NB4 (cell line): ENCODE measurements around the gene DCLK1.

ENCODE experiments used
- MYC ChIP-seq: IDR thresholded peaks from 2 replicates; pipeline ENCODE4 v1.6.1; 2011; ENCODE audit warnings: low read depth, low read length
- POLR2A ChIP-seq: IDR thresholded peaks from 2 replicates; pipeline ENCODE4 v1.6.1; 2011; ENCODE audit warnings: mild to moderate bottlenecking; ENCODE audit not compliant: insufficient read length; ENCODE audit errors: extremely low read depth
- TF ChIP-seq, protein P1 (sequence below): IDR thresholded peaks from one replicate; pipeline ENCODE4 v1.5.1; 2012; ENCODE audit warnings: low read depth, low read length
- TF ChIP-seq, protein P2 (sequence below): IDR thresholded peaks from 2 replicates; pipeline ENCODE4 v1.6.1; 2011; ENCODE audit warnings: low read depth, low read length

DNA sequence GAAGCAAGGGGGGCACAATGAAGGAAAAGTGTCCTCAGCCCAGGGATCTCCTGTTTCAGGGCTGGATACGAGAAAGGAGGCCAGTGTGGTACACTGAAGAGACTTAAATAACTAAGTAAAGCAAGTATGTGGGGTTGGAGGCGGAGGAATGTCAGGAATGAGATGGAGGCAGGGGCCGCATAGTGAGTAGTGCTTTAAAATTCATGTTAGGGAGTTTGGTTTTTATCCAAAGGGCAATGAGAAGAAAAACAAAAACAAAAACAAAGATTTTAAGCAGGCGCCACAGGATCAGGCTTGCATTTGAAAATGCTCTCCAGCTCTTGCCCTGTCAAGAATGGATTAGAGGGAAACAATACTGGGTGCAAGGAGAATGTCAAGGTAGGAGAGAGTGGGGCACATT, 273.4 kb downstream of the DCLK1 start:
- TF ChIP-seq, protein P1, sequence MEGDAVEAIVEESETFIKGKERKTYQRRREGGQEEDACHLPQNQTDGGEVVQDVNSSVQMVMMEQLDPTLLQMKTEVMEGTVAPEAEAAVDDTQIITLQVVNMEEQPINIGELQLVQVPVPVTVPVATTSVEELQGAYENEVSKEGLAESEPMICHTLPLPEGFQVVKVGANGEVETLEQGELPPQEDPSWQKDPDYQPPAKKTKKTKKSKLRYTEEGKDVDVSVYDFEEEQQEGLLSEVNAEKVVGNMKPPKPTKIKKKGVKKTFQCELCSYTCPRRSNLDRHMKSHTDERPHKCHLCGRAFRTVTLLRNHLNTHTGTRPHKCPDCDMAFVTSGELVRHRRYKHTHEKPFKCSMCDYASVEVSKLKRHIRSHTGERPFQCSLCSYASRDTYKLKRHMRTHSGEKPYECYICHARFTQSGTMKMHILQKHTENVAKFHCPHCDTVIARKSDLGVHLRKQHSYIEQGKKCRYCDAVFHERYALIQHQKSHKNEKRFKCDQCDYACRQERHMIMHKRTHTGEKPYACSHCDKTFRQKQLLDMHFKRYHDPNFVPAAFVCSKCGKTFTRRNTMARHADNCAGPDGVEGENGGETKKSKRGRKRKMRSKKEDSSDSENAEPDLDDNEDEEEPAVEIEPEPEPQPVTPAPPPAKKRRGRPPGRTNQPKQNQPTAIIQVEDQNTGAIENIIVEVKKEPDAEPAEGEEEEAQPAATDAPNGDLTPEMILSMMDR: no peak
- TF ChIP-seq POLR2A (no peak), MYC (no peak)
- TF ChIP-seq, protein P2, sequence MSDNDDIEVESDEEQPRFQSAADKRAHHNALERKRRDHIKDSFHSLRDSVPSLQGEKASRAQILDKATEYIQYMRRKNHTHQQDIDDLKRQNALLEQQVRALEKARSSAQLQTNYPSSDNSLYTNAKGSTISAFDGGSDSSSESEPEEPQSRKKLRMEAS: no peak
